Right lobe of liver (tissue), 6 donors: ENCODE data around the gene SLC15A1. TPM values are rescaled to one million over a fixed set of nuclear protein-coding genes. Genes with fewer than 3 reads are reported as not detected.

Experiments used
- ATAC-seq, 4 donors: fragments of 200-7000 bp; cut with Tn5 transposase; one replicate each; pipeline ENCODE4 v1.9.1; 2020; ENCODE audit warnings: mild to moderate bottlenecking in 4 of 4, moderate library complexity in 4 of 4
- DNase-seq, 3 donors: peaks; one replicate each; pipeline ENCODE4 v3.0.0-alpha.2; 2020
- H3K27ac ChIP-seq, 3 donors: fragments of 200-600 bp; one replicate each; pipeline ENCODE4 v1.8.0; 2022
- H3K27me3 ChIP-seq, 2 donors: fragments of 200-600 bp; one replicate each; pipeline ENCODE4 v1.8.0; 2022
- H3K36me3 ChIP-seq, 4 donors: fragments of 200-600 bp; sonication (generic) in 1 of 4; one replicate each; pipeline versions ENCODE4 v1.5.1 to v1.8.0; 2017 to 2022; ENCODE audit warnings: control low read depth in 1 of 4
- H3K4me1 ChIP-seq, 4 donors: fragments of 200-600 bp; sonication (generic) in 1 of 4; one replicate each; pipeline versions ENCODE4 v1.5.1 to v1.8.0; 2017 to 2022; ENCODE audit warnings: control low read depth in 1 of 4
- H3K4me3 ChIP-seq, 3 donors: fragments of 200-600 bp; one replicate each; pipeline ENCODE4 v1.8.0; 2022
- H3K9me3 ChIP-seq, 4 donors: fragments of 200-600 bp; sonication (generic) in 1 of 4; one replicate each; pipeline versions ENCODE4 v1.5.1 to v1.8.0; 2017 to 2022; ENCODE audit warnings: control low read depth in 1 of 4
- POLR2A ChIP-seq: fragments of 450-650 bp; IDR thresholded peaks from one replicate; pipeline ENCODE4 v1.6.1; 2017; ENCODE audit warnings: antibody characterized with exemption, mild to moderate bottlenecking
- WGBS: methylation state at CpG from one replicate; pipeline ENCODE4 v1.1.6; 2018; ENCODE audit warnings: low coverage, low lambda C conversion rate; ENCODE audit not compliant: insufficient coverage; ENCODE audit errors: missing lambda C conversion rate; 5-methylcytosine and 5-hydroxymethylcytosine counted together
- intact Hi-C, 2 donors: fragments of 100-400 bp; cut with DNase I; formaldehyde crosslinking; loops; one replicate each; pipeline versions ENCODE4 v1.11.2 to v1.14.1; 2022
- total RNA-seq, 6 experiments: library from RNA; depleted of rRNA in 2 of 6; stranded (reverse); fragments of >200 nt in 2 of 6; fragmentation: NEBNext Ultra II Directional in 3 of 6; extraction: Animal tissue kit (Norgen Biotek cat#: 25700) in 3 of 6; gene quantifications; one replicate each; pipeline versions ENCODE4 v1.1.0 to v1.2.4, GENCODE V29; 2016 to 2023
- TF ChIP-seq, protein P1 (sequence below), 4 donors: fragments of 200-600 bp in 3 of 4; fragments of 450-650 bp in 1 of 4; IDR thresholded peaks; one replicate each; pipeline versions ENCODE4 v1.5.1 to v1.8.0; 2016 to 2022; ENCODE audit warnings: antibody characterized with exemption in 4 of 4, mild to moderate bottlenecking in 2 of 4
- donor health status: DM: no; HTN: yes; CAD: no.
- donor health status: DM: no; HTN: no; CAD: no.
- donor health status: DM: no; HTN: no; CAD: no.
- donor health status: DM: no; HTN: yes; CAD: no.
- donor health status: DM: no; HTN: yes; CAD: no.

SLC15A1 gene
- total RNA-seq, 6 experiments from 2014 or later, result 13.5 to 26.8 (median 17.3) TPM

DNA sequence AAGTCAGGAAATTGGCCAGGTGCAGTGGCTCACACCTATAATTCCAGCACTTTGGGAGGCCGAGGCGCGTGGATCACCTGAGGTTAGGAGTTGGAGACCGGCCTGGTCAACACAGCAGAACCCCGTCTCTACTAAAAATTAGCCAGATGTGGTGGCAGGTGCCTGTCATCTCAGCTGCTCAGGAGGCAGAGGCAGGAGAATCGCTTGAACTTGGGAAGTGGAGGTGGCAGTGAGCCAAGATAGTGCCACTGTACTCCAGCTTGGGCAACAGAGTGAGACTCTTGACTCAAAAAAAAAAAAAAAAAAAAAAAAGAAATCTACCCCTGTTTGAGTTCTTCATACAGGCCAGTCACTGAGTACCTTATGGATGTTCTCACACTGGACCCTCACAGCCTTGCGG is 42.0 kb downstream of the SLC15A1 start:
- H3K27ac ChIP-seq, result no peak overlapping the region
- intact Hi-C loops, result no loop called here
- DNase-seq, result no peak
- TF ChIP-seq, protein P1, sequence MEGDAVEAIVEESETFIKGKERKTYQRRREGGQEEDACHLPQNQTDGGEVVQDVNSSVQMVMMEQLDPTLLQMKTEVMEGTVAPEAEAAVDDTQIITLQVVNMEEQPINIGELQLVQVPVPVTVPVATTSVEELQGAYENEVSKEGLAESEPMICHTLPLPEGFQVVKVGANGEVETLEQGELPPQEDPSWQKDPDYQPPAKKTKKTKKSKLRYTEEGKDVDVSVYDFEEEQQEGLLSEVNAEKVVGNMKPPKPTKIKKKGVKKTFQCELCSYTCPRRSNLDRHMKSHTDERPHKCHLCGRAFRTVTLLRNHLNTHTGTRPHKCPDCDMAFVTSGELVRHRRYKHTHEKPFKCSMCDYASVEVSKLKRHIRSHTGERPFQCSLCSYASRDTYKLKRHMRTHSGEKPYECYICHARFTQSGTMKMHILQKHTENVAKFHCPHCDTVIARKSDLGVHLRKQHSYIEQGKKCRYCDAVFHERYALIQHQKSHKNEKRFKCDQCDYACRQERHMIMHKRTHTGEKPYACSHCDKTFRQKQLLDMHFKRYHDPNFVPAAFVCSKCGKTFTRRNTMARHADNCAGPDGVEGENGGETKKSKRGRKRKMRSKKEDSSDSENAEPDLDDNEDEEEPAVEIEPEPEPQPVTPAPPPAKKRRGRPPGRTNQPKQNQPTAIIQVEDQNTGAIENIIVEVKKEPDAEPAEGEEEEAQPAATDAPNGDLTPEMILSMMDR (IDR thresholded peaks at IDR 0.05), result no peak
- TF ChIP-seq POLR2A, result no peak
- ATAC-seq, result no peak
- H3K27me3 ChIP-seq, result no peaks in the 10 kb centered on the region
- H3K4me3 ChIP-seq, result no peak overlapping the region
- H3K36me3 ChIP-seq, result peaks cover 0 to 3% (median under 1%) of the 10 kb centered on the region in 4 donors
- no peaks in the 10 kb centered on the region for H3K4me1 ChIP-seq
- H3K9me3 ChIP-seq, result no peaks in the 10 kb centered on the region
- 80% methylated on average over 6 of the region's 7 CpGs for WGBS

GRCh38 chr13:98707281-98707999 is 45.0 kb downstream of the SLC15A1 start:
- no peak for TF ChIP-seq POLR2A
- TF ChIP-seq, protein P1 (IDR thresholded peaks at IDR 0.05), result no peak
- intact Hi-C loops, result no loop called here

DNA sequence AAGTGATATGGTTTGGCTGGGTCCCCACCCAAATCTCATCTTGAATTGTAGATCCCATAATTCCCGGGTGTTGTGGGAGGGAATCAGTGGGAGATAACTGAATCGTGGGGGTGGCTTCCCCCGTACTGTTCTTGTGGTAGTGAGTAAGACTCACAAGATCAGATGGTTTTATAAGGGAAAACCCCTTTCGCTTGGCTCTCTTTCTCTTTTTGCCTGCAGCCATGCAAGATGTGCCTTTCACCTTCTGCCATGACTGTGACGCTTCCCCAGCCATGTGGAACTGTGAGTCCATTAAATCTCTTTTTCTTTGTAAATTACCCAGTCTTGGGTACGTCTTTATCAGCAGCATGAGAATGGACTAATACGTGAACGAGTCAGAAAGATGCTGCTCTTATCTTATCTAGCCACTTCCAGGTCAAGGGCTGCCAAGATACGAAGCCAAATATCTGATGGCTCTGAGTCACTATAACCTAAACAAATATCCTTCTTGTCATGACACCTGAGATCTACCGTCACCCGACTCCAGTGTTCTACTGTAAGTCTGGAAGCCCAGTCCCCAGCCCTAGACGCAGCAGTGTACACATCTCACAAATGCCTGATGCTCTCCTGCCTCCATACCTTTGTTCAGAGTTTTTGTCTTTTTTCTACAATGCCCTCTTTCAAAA is 45.9 kb downstream of the SLC15A1 start:
- no peak for DNase-seq
- H3K4me3 ChIP-seq, result no peak overlapping the region
- peaks cover 0 to 13% (median 5%) of the 10 kb centered on the region in 4 donors for H3K36me3 ChIP-seq
- peak in 2 of 4 donors; percentile 22 to 83 for ATAC-seq
- H3K4me1 ChIP-seq, result no peaks in the 10 kb centered on the region
- no peaks in the 10 kb centered on the region for H3K9me3 ChIP-seq
- no peaks in the 10 kb centered on the region for H3K27me3 ChIP-seq
- no peak for TF ChIP-seq POLR2A
- TF ChIP-seq, protein P1 (IDR thresholded peaks at IDR 0.05), result no peak
- no peak overlapping the region for H3K27ac ChIP-seq
- WGBS, result 47% methylated on average over 10 of the region's 12 CpGs
- intact Hi-C loops, result no loop called here

More at GRCh38 chr13:98707281-98707999, 45.0 kb downstream of the SLC15A1 start:
- no peaks in the 10 kb centered on the region for H3K9me3 ChIP-seq
- no peaks in the 10 kb centered on the region for H3K27me3 ChIP-seq
- H3K4me1 ChIP-seq, result no peaks in the 10 kb centered on the region
- DNase-seq (no peak), ATAC-seq (no peak)
- no peak overlapping the region for H3K4me3 ChIP-seq
- peaks cover 0 to 4% (median 2%) of the 10 kb centered on the region in 4 donors for H3K36me3 ChIP-seq
- 96% methylated on average over 7 of the region's 7 CpGs for WGBS
- no peak overlapping the region for H3K27ac ChIP-seq

GRCh38 chr13:98697791-98698190 is 54.7 kb downstream of the SLC15A1 start:
- no peak for ATAC-seq
- Histone ChIP-seq H3K4me3 (no peak overlapping the region), H3K4me1 (no peaks in the 10 kb centered on the region), H3K36me3 (peaks cover 0 to 10% (median 5%) of the 10 kb centered on the region in 4 donors), H3K27ac (no peak overlapping the region), H3K27me3 (no peaks in the 10 kb centered on the region), H3K9me3 (no peaks in the 10 kb centered on the region)
- intact Hi-C loops, result no loop called here
- no peak for TF ChIP-seq POLR2A
- TF ChIP-seq, protein P1 (IDR thresholded peaks at IDR 0.05), result no peak
- DNase-seq, result no peak
- WGBS, result 76% methylated on average over 4 of the region's 4 CpGs
